ENCODE measurements around the gene VAV1. TPM values are rescaled to one million over a fixed set of nuclear protein-coding genes. Genes with fewer than 3 reads are reported as not detected.
A peak's percentile ranks its signal among the peaks of the same experiment; 100 is the strongest.
"Not testable (repeated sequence)": the region's sequence is repeated elsewhere in the genome, so short reads cannot be mapped to it uniquely, and the experiment has no call there.

VAV1 gene
- total and polyA plus RNA-seq, 5 experiments from 2014 or later, result 18.7 to 85.0 (median 27.9) TPM

DNA sequence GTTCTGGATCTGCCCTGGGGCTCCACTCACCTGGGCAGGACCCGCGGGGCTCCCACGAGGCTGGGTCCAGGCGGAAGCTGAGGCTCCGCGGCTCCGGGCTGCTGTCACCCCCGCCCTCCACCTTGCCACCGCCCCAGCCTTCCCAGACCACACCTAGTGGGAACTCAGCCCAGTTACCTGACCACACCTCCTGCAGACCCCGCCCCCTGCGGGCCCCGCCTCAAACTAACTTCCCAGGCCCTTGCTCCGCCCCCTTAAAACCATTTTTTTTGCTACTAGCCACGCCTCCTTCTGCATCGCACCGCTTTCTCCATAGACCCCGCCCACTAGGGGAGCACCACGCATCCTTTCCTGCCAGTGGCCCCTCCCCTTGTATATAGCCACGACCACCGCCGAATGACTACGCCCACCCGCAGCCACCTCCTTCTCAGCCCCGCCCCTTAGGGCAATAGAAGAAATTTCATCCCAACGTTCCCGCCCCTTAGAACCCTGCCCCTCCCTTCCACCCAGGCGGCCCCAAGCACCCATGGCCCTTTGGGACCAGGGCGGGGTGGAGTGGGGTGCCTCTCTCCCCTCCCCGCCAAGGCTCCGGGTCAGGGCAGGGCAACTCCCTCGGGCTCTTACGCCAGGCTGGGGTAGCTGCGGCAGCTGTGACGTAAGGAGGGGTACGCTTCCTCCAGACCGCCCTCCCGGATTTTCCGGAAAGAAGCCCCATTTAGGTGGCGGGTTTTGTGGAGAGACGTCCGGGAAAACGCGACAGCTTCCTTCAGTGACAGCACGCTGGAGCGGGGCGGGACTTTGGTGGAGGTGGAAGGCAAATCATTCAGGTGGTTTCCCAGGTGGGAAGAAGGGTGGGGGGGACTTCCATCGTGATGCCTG lies 4.9 kb upstream of the VAV1 start, which contains the start of gene SH2D3A:
TSS of gene SH2D3A (minus strand) at position 79 of the 879 bp plus-strand sequence. CDS start 3,687 bp downstream, outside the sequence.
- Mint-ChIP-seq H3K27me3 (no peaks in the 10 kb centered on the region), H3K4me3 (peak within 1 kb of the TSS; percentile 88 to 99 (median 96)), H3K36me3 (peaks cover 0 to 7% (median 2%) of the 10 kb centered on the region in 3 donors), H3K4me1 (peaks cover 25 to 61% (median 40%) of the 10 kb centered on the region in 4 donors), H3K27ac (peak within 1 kb of the TSS; percentile 89 to 99 (median 97)), H3K9me3 (no peaks in the 10 kb centered on the region)
- DNase-seq (peak; percentile 89 to 98 (median 96)), ATAC-seq (peak; percentile 79 to 80)
- POLR2A ChIA-PET, result interaction anchor here (0.5 to 5.0 kb wide), 9 partner anchors 11 to 95 kb away, joined by 3 to 54 read pairs (median 5); partner anchors contain the start of gene GPR108

DNA sequence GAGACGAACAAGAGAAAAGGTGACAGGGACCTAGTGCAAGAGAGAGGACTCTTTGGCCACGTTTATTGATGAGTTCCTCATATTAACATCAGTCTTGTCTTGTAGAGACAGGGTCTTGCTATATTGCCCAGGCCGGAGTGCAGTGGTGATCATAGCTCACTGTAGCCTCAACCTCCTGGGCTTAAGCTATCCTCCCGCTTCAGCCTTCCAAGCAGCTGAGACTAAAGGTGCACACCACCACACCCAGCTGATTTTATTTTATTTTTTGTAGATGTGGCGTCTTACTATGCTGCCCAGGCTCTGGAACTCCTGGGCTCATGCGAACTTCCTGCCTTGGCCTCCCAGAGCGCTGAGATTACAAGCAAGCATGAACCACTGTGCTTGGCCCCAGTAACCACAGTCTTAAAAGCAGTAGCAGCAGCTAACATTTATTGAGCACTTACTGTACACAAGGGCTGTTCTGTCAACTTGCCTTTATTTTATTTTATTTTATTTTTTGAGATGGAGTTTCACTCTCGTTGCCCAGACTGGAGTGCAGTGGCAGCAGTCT lies 4.2 kb upstream of the VAV1 start:
- no peaks in the 10 kb centered on the region for H3K9me3 Mint-ChIP-seq
- H3K4me1 Mint-ChIP-seq, result peaks cover 25 to 59% (median 41%) of the 10 kb centered on the region in 4 donors
- peak overlapping the region; percentile 89 to 99 (median 97) for H3K27ac Mint-ChIP-seq
- peak in 5 of 10 donors; percentile 19 to 43 (median 29) for DNase-seq
- POLR2A ChIA-PET, result interaction anchor here (0.5 to 5.0 kb wide), 6 partner anchors 10 to 33 kb away, joined by 3 to 54 read pairs (median 6); partner anchors contain the start of gene GPR108
- peaks cover 0 to 2% (median 2%) of the 10 kb centered on the region in 3 donors for H3K36me3 Mint-ChIP-seq
- H3K27me3 Mint-ChIP-seq, result no peaks in the 10 kb centered on the region
- no peak for ATAC-seq
- H3K4me3 Mint-ChIP-seq, result peak overlapping the region; percentile 88 to 99 (median 96)

DNA sequence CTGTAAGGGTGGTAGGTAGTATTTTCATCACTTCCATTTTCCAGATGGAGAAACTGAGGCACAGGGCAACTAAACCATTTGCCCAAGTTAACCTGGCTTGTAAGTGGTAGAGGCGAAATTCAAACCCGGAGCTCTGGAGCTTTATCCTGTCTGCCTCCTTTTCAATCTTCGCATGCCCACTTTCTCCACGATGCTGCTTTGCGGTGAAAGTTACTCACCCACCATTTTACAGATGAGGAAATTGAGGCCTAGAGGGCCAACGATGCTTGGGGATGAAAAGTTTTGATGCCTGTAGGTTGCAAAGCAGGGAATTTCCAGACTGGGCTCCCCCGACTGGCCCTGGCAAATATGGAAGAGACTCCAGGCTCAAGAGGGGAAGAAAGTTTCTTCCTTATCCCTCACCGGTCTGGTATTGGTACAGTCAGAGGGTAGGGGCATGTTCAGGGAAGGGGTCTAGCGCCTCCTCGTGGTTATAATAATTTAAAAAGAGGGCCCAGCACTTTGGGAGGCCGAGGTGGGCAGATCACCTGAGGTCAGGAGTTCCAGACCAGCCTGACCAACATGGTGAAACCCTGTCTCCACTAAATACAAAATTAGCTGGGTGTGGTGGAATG lies 3.4 kb upstream of the VAV1 start:
- Mint-ChIP-seq H3K27ac (peak overlapping the region; percentile 3 to 99 (median 96)), H3K9me3 (no peaks in the 10 kb centered on the region), H3K4me3 (peak overlapping the region in 1 of 10 donors; percentile 6), H3K4me1 (peaks cover 30 to 60% (median 47%) of the 10 kb centered on the region in 4 donors), H3K27me3 (no peaks in the 10 kb centered on the region), H3K36me3 (peaks cover 0 to 3% (median 1%) of the 10 kb centered on the region in 3 donors)
- peak in 1 of 10 donors; percentile 16 for DNase-seq
- POLR2A ChIA-PET, result interaction anchor here (0.6 to 5.0 kb wide), 3 partner anchors 31 to 121 kb away, joined by 6 to 54 read pairs (median 13); partner anchors contain the start of gene GPR108
- no peak for ATAC-seq

GRCh38 chr19:6771648-6772027 lies 870 bp upstream of the VAV1 start:
- not testable (repeated sequence) for H3K27me3 Mint-ChIP-seq, DNase-seq, H3K9me3 Mint-ChIP-seq, ATAC-seq
- H3K27ac Mint-ChIP-seq, result peak overlapping the region; percentile 87 to 97 (median 92)
- peaks cover 6 to 19% (median 10%) of the 10 kb centered on the region in 3 donors for H3K36me3 Mint-ChIP-seq
- H3K4me3 Mint-ChIP-seq, result peak overlapping the region; percentile 44 to 97 (median 92)
- H3K4me1 Mint-ChIP-seq, result peaks cover 36 to 58% (median 54%) of the 10 kb centered on the region in 4 donors
- POLR2A ChIA-PET, result interaction anchor here (0.6 to 6.6 kb wide), 11 partner anchors 11 to 1132 kb away, joined by 3 to 109 read pairs (median 7); partner anchors contain the start of genes GPR108, MAP2K7 and TRIP10

DNA sequence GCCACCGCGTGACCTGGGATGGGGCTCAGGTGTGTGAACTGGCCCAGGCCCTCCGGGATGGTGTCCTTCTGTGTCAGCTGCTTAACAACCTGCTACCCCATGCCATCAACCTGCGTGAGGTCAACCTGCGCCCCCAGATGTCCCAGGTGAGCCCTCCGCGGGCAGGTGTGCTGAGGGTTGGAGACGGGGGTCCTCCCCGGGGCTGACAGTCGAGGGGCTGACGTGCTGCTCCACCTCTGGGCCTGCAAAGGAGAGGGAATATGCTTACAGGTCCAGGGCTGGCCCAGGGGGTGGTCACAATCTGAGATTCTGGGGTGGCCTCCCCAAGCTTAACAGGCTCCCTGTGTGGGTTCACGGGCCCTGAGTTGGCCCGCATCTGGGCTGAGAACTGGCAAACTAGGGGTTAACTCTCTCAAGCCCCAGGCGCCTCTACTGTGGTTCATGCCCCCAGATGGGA lies 386 bp downstream of the VAV1 start:
- DNase-seq (no peak), ATAC-seq (no peak)
- Mint-ChIP-seq H3K27ac (peak overlapping the region; percentile 87 to 97 (median 92)), H3K9me3 (peaks cover 0 to 10% (median 0%) of the 10 kb centered on the region in 9 donors), H3K27me3 (no peaks in the 10 kb centered on the region), H3K4me1 (peaks cover 41 to 63% (median 57%) of the 10 kb centered on the region in 4 donors), H3K4me3 (peak overlapping the region; percentile 92 to 98 (median 94)), H3K36me3 (peaks cover 11 to 32% (median 16%) of the 10 kb centered on the region in 3 donors)
- POLR2A ChIA-PET, result interaction anchor here (0.5 to 6.6 kb wide), 18 partner anchors 8 to 400 kb away, joined by 3 to 109 read pairs (median 4); partner anchors contain the start of genes ALKBH7, GPR108 and TRIP10

DNA sequence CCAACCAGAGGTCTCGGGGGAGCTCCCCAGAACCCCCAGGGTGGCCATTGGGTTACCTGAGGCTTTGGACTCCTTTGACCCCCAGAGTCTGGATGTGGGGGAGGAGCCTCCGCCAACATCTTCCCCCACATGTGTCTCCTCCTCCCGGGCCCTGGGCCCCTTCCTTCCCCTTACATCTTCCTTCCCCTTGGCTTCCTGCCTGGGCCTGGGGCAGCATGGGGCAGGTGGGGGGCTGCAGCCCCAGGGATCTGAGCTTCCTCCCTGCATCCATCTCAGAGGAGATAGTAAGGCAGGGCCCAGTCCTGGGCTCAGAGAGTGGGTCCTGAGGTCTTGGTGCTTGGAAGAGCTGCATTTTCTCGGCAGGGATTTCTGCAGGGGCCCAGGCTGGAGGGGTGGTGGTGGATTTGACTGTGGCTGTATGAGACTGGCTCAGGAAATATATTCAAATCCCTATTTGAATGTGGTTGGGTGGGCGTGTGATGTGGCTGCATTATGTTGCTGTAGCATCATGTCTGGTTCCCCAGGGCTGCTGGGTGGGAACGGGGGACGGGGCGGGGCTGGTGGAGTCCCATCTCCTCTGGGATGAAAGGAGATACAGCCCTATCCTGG lies 919 bp downstream of the VAV1 start:
- DNase-seq (peak; percentile 20 to 72 (median 42)), ATAC-seq (peak; percentile 31 to 49)
- Mint-ChIP-seq H3K4me1 (peaks cover 40 to 63% (median 57%) of the 10 kb centered on the region in 4 donors), H3K36me3 (peaks cover 11 to 37% (median 16%) of the 10 kb centered on the region in 3 donors), H3K27me3 (no peaks in the 10 kb centered on the region), H3K4me3 (peak overlapping the region; percentile 92 to 98 (median 94)), H3K9me3 (peaks cover 0 to 10% (median 0%) of the 10 kb centered on the region in 9 donors), H3K27ac (peak overlapping the region; percentile 87 to 97 (median 92))
- POLR2A ChIA-PET, result interaction anchor here (0.5 to 6.6 kb wide), 11 partner anchors 13 to 300 kb away, joined by 3 to 109 read pairs (median 5); partner anchors contain the start of genes GPR108 and TRIP10

- H3K9me3 Mint-ChIP-seq, result peaks cover 0 to 10% (median 0%) of the 10 kb centered on the region in 9 donors
- peaks cover 11 to 43% (median 16%) of the 10 kb centered on the region in 3 donors for H3K36me3 Mint-ChIP-seq
- POLR2A ChIA-PET, result interaction anchor here (0.7 to 6.6 kb wide), 6 partner anchors 9 to 1088 kb away, joined by 3 to 109 read pairs (median 3); partner anchors contain the start of gene TNFSF14
- ATAC-seq (no peak), DNase-seq (no peak)
- H3K27me3 Mint-ChIP-seq, result no peaks in the 10 kb centered on the region
- H3K4me3 Mint-ChIP-seq, result peak overlapping the region; percentile 46 to 98 (median 76)
- H3K27ac Mint-ChIP-seq, result peak overlapping the region; percentile 60 to 89 (median 87)
- peaks cover 43 to 67% (median 63%) of the 10 kb centered on the region in 4 donors for H3K4me1 Mint-ChIP-seq
Measured at GRCh38 chr19:6774821-6775707, 2.6 kb downstream of the VAV1 start.

GRCh38 chr19:6776045-6776444 lies 3.5 kb downstream of the VAV1 start:
- DNase-seq, ATAC-seq, H3K9me3 Mint-ChIP-seq, H3K27me3 Mint-ChIP-seq: not testable (repeated sequence)
- POLR2A ChIA-PET, result interaction anchor here (6.6 kb wide), 1 partner anchor 26 kb away, joined by 109 read pairs; no protein-coding TSS in a partner anchor
- H3K36me3 Mint-ChIP-seq, result peaks cover 11 to 52% (median 16%) of the 10 kb centered on the region in 3 donors
- peak overlapping the region in 8 of 10 donors; percentile 80 to 89 (median 88) for H3K27ac Mint-ChIP-seq
- peaks cover 43 to 73% (median 69%) of the 10 kb centered on the region in 4 donors for H3K4me1 Mint-ChIP-seq
- H3K4me3 Mint-ChIP-seq, result peak overlapping the region in 9 of 10 donors; percentile 29 to 98 (median 62)

DNA sequence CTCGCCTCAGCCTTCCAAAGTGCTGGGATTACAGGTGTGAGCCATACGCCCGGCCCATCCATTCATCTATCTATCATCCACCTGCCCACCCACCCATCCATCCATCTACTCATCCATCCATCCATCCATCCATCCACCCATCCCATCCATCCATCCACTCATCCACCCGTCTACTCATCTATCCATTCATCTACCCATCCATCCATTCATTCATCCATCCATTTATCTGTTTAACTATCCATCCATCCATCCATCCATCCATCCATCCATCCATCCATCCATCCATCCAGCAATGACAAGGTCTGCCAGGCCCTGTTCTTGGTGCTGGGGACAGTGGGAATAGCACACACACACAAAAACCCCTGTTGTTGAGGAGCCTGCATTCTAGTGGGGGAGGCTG lies 4.5 kb downstream of the VAV1 start:
- H3K4me3 Mint-ChIP-seq, result peak overlapping the region in 8 of 10 donors; percentile 2 to 72 (median 40)
- H3K4me1 Mint-ChIP-seq, result peaks cover 43 to 75% (median 70%) of the 10 kb centered on the region in 4 donors
- peaks cover 11 to 62% (median 23%) of the 10 kb centered on the region in 3 donors for H3K36me3 Mint-ChIP-seq
- POLR2A ChIA-PET, result no interaction called here
- H3K9me3 Mint-ChIP-seq, result peaks cover 0 to 10% (median 0%) of the 10 kb centered on the region in 9 donors
- no peaks in the 10 kb centered on the region for H3K27me3 Mint-ChIP-seq
- no peak for DNase-seq
- ATAC-seq, result no peak
- H3K27ac Mint-ChIP-seq, result peak overlapping the region; percentile 47 to 94 (median 82)

DNA sequence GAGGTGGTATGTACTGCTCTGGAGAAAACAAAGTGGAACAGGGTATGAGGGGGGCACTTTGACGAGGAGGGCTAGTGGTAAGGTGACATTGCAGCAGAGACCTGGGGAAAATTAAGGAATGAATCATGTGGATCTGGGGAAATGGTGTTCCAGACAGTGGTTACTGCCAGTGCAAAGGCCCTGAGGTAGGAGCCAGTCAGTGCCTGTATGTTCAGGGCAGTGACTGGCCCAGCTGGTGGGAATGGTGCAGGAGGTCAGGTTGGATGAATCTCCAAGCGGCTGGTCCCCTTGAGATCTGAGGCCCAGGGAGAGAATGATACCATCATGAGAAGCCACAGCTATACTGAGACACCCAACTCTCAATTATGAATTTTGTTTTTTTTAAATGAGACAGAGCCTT lies 4.9 kb downstream of the VAV1 start:
- DNase-seq (no peak), ATAC-seq (no peak)
- H3K4me1 Mint-ChIP-seq, result peaks cover 39 to 71% (median 67%) of the 10 kb centered on the region in 4 donors
- peak overlapping the region in 7 of 10 donors; percentile 32 to 72 (median 45) for H3K4me3 Mint-ChIP-seq
- POLR2A ChIA-PET, result interaction anchor here (0.7 to 1.5 kb wide), 2 partner anchors 23 to 46 kb away, joined by 3 to 4 read pairs; no protein-coding TSS in a partner anchor
- H3K27me3 Mint-ChIP-seq, result no peaks in the 10 kb centered on the region
- peaks cover 11 to 62% (median 23%) of the 10 kb centered on the region in 3 donors for H3K36me3 Mint-ChIP-seq
- peak overlapping the region; percentile 47 to 93 (median 82) for H3K27ac Mint-ChIP-seq
- H3K9me3 Mint-ChIP-seq, result peaks cover 0 to 10% (median 0%) of the 10 kb centered on the region in 9 donors

Data from naive thymus-derived CD8-positive, alpha-beta T cell (primary cell).